Activated naive CD8-positive, alpha-beta T cell treated with anti-CD3 and anti-CD28 coated beads, Interleukin-2, amount 50 U/mL, for 16 hours (primary cell): ENCODE measurements around the gene ZNF407.
"Not testable (repeated sequence)": the region's sequence is repeated elsewhere in the genome, so short reads cannot be mapped to it uniquely, and the experiment has no call there.

Source experiments
- DNase-seq: peaks from one replicate; pipeline ENCODE4 v3.0.0-alpha.2; 2020; ENCODE audit warnings: low read depth, low spot score

The ZNF407 gene

GRCh38 chr18:75071866-75072671 is 474.4 kb downstream of the ZNF407 start:
- no peak for DNase-seq

GRCh38 chr18:75072672-75073371 is 475.2 kb downstream of the ZNF407 start:
- no peak for DNase-seq

- no peak for DNase-seq
These were observed 476.0 kb downstream of the ZNF407 start for GRCh38 chr18:75073654-75074053.

- no peak for DNase-seq
These were observed 476.7 kb downstream of the ZNF407 start for GRCh38 chr18:75074196-75075015.

GRCh38 chr18:75075016-75075305 is 477.3 kb downstream of the ZNF407 start:
- DNase-seq, result no peak

GRCh38 chr18:75075429-75075841 is 477.8 kb downstream of the ZNF407 start:
- DNase-seq, result no peak

- DNase-seq, result no peak
These were observed 478.6 kb downstream of the ZNF407 start for GRCh38 chr18:75076286-75076685.

GRCh38 chr18:75081486-75081885 is 483.8 kb downstream of the ZNF407 start:
- no peak for DNase-seq

- no peak for DNase-seq
These were observed 485.5 kb downstream of the ZNF407 start for GRCh38 chr18:75083131-75083530.

GRCh38 chr18:75083761-75084160 is 486.1 kb downstream of the ZNF407 start:
- no peak for DNase-seq

- not testable (repeated sequence) for DNase-seq
These were observed 488.0 kb downstream of the ZNF407 start for GRCh38 chr18:75085676-75086075.

GRCh38 chr18:75086494-75087034 is 488.9 kb downstream of the ZNF407 start:
- no peak for DNase-seq

GRCh38 chr18:75087119-75088020 is 489.7 kb downstream of the ZNF407 start:
- DNase-seq, result no peak

GRCh38 chr18:75088021-75088506 is 490.4 kb downstream of the ZNF407 start:
- DNase-seq, result no peak

- no peak for DNase-seq
These were observed 491.0 kb downstream of the ZNF407 start for GRCh38 chr18:75088622-75089211.

GRCh38 chr18:75089748-75090327 is 492.2 kb downstream of the ZNF407 start:
- DNase-seq, result no peak

GRCh38 chr18:75090336-75090735 is 492.7 kb downstream of the ZNF407 start:
- no peak for DNase-seq

GRCh38 chr18:75097491-75098225 is 500.0 kb downstream of the ZNF407 start:
- no peak for DNase-seq

GRCh38 chr18:75100832-75101630 is 503.4 kb downstream of the ZNF407 start:
- no peak for DNase-seq
